ENCODE data around the gene HIPK2. TPM values are rescaled to one million over a fixed set of nuclear protein-coding genes. Genes with fewer than 3 reads are reported as not detected.

HIPK2 gene
- total RNA-seq, 2 donors from 2014 or later = 28.7 to 35.4 TPM

DNA sequence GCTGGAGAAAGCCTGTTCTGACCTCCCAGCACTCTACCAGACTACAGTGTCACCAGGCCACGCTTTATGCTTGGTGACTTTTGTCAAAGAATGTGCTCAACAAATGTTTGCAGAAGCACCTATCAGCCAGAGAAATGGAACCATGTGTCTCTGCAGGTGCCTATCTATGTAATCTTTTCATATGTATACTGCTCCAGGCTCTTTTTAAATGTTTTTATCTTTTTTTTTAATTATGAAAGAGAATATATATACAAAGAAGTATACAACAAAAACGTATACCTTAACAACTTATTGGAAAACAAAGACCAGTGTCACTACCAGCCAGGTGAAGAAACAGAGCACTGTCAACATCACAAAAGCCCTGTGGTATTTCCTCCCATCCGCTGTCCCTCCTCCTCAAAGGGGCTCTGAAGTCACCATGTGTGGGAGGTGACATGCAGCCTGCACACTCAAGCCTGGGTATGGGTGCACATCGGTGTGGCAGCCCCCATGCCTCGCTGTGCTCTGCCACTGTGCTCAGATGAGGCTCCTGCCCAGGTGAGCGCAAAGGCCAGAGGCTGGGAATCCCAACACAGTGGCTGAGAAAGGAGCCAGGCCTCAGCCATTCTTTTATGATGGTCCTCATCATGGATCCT lies 133.7 kb downstream of the HIPK2 start:
- ATAC-seq (replicated peaks in 1 of 2) (peak; percentile 17 to 63), DNase-seq (peak; percentile 35 to 48)
- H3K27me3 Mint-ChIP-seq (ENCODE audit: low read depth) = no peaks in the 10 kb centered on the region

GRCh38 chr7:139642283-139642682 lies 135.5 kb downstream of the HIPK2 start:
- H3K4me3 Mint-ChIP-seq = no peak overlapping the region
- peaks cover 55% of the 10 kb centered on the region for H3K4me1 Mint-ChIP-seq (ENCODE audit: low read depth)
- no peak overlapping the region for H3K27ac Mint-ChIP-seq
- H3K36me3 Mint-ChIP-seq (ENCODE audit: insufficient read depth in 2 of 2) = peaks cover 2% of the 10 kb centered on the region in 2 donors
- ATAC-seq (replicated peaks in 1 of 2) (no peak), DNase-seq (no peak)
- no peaks in the 10 kb centered on the region for H3K9me3 Mint-ChIP-seq
- no peaks in the 10 kb centered on the region for H3K27me3 Mint-ChIP-seq (ENCODE audit: low read depth)

More for the DNA sequence above, 133.7 kb downstream of the HIPK2 start:
- no peaks in the 10 kb centered on the region for H3K36me3 Mint-ChIP-seq (ENCODE audit: insufficient read depth in 2 of 2)
- no peak overlapping the region for H3K27ac Mint-ChIP-seq
- H3K4me3 Mint-ChIP-seq = no peak overlapping the region
- peaks cover 65% of the 10 kb centered on the region for H3K4me1 Mint-ChIP-seq (ENCODE audit: low read depth)
- no peaks in the 10 kb centered on the region for H3K9me3 Mint-ChIP-seq

DNA sequence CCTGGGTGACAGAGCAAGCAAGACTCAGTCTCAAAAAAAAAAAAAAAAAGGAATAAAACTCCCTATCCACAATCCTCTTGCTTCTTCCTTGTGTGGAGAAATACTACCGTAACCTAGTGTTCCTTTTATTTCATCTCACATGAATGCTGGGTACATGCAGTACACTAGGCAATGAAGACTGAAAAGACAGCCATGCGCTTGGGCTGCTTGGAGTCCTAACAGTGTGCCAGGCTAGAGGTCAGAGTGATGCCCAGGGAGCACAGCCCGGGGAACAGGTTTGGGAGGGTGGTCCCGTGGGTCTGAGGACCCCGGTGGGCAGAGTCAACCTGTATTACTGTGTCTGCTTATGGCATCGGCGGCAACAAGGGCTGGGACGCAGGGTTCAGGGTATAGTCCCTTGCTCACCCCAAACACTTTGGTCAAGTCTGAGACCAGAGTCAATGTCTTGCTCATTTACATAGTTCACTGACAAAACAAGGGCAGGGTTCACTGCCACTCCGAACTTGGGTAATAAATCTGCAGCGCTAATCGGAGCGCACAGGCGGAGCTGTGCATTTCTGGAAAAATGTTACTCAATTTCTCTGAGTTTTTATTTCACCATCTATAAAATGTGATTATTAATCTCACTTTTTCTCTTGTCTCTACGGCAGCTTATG lies 136.3 kb downstream of the HIPK2 start:
- ATAC-seq (replicated peaks in 1 of 2) (no peak), DNase-seq (no peak)
- Mint-ChIP-seq H3K4me3 (no peak overlapping the region), H3K27me3 (ENCODE audit: low read depth) (no peaks in the 10 kb centered on the region), H3K9me3 (no peaks in the 10 kb centered on the region), H3K36me3 (ENCODE audit: insufficient read depth in 2 of 2) (peaks cover 2 to 5% of the 10 kb centered on the region in 2 donors), H3K4me1 (ENCODE audit: low read depth) (peaks cover 55% of the 10 kb centered on the region), H3K27ac (no peak overlapping the region)

DNA sequence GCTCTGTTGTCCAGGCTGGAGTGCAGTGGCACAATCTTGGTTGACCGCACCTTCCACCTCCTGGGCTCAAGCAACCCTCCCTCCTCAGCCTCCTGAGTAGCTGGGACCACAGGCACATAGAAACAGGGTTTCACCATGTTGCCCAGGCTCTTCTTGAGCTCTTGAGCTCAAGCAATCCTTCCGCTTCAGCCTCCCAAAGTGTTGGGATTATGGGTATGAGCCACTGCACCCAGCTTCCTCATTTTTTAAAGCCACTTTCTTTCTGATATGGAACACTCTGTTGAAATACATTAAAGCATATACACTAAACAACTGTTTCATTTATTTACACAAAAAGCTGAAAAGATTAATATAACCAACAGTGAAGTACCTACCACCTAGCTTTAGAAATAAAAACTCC lies 137.1 kb downstream of the HIPK2 start:
- ATAC-seq (replicated peaks in 1 of 2) = no peak
- H3K27ac Mint-ChIP-seq = no peak overlapping the region
- no peaks in the 10 kb centered on the region for H3K9me3 Mint-ChIP-seq
- peaks cover 55% of the 10 kb centered on the region for H3K4me1 Mint-ChIP-seq (ENCODE audit: low read depth)
- no peaks in the 10 kb centered on the region for H3K27me3 Mint-ChIP-seq (ENCODE audit: low read depth)
- no peak for DNase-seq
- peaks cover 2 to 8% of the 10 kb centered on the region in 2 donors for H3K36me3 Mint-ChIP-seq (ENCODE audit: insufficient read depth in 2 of 2)
- no peak overlapping the region for H3K4me3 Mint-ChIP-seq

GRCh38 chr7:139639563-139639962 lies 138.2 kb downstream of the HIPK2 start:
- Mint-ChIP-seq H3K27ac (no peak overlapping the region), H3K9me3 (no peaks in the 10 kb centered on the region), H3K4me1 (ENCODE audit: low read depth) (peaks cover 57% of the 10 kb centered on the region), H3K4me3 (no peak overlapping the region), H3K36me3 (ENCODE audit: insufficient read depth in 2 of 2) (peaks cover 2 to 8% of the 10 kb centered on the region in 2 donors), H3K27me3 (ENCODE audit: low read depth) (no peaks in the 10 kb centered on the region)
- no peak for ATAC-seq (replicated peaks in 1 of 2)
- DNase-seq = no peak

GRCh38 chr7:139635526-139636302 lies 142.1 kb downstream of the HIPK2 start:
- ATAC-seq (replicated peaks in 1 of 2) (peak; percentile 93 to 94), DNase-seq (peak; percentile 43 to 61)
- Mint-ChIP-seq H3K27me3 (ENCODE audit: low read depth) (no peaks in the 10 kb centered on the region), H3K36me3 (ENCODE audit: insufficient read depth in 2 of 2) (peaks cover 2 to 11% of the 10 kb centered on the region in 2 donors), H3K4me3 (peak overlapping the region; percentile 58 to 72), H3K9me3 (no peaks in the 10 kb centered on the region), H3K27ac (peak overlapping the region; percentile 18), H3K4me1 (ENCODE audit: low read depth) (peaks cover 44% of the 10 kb centered on the region)

- peaks cover 2 to 16% of the 10 kb centered on the region in 2 donors for H3K36me3 Mint-ChIP-seq (ENCODE audit: insufficient read depth in 2 of 2)
- DNase-seq (no peak), ATAC-seq (replicated peaks in 1 of 2) (no peak)
- no peaks in the 10 kb centered on the region for H3K27me3 Mint-ChIP-seq (ENCODE audit: low read depth)
- no peak overlapping the region for H3K27ac Mint-ChIP-seq
- H3K4me1 Mint-ChIP-seq (ENCODE audit: low read depth) = peaks cover 57% of the 10 kb centered on the region
- H3K9me3 Mint-ChIP-seq = no peaks in the 10 kb centered on the region
- no peak overlapping the region for H3K4me3 Mint-ChIP-seq
These were observed 143.7 kb downstream of the HIPK2 start for GRCh38 chr7:139634087-139634486.

- no peak overlapping the region for H3K27ac Mint-ChIP-seq
- peaks cover 2 to 13% of the 10 kb centered on the region in 2 donors for H3K36me3 Mint-ChIP-seq (ENCODE audit: insufficient read depth in 2 of 2)
- no peak overlapping the region for H3K4me3 Mint-ChIP-seq
- peaks cover 0 to 1% of the 10 kb centered on the region in 2 donors for H3K9me3 Mint-ChIP-seq
- no peak for DNase-seq
- H3K27me3 Mint-ChIP-seq (ENCODE audit: low read depth) = no peaks in the 10 kb centered on the region
- ATAC-seq (replicated peaks in 1 of 2) = no peak
- peaks cover 64% of the 10 kb centered on the region for H3K4me1 Mint-ChIP-seq (ENCODE audit: low read depth)
These were observed 146.2 kb downstream of the HIPK2 start for GRCh38 chr7:139631520-139632031.

DNA sequence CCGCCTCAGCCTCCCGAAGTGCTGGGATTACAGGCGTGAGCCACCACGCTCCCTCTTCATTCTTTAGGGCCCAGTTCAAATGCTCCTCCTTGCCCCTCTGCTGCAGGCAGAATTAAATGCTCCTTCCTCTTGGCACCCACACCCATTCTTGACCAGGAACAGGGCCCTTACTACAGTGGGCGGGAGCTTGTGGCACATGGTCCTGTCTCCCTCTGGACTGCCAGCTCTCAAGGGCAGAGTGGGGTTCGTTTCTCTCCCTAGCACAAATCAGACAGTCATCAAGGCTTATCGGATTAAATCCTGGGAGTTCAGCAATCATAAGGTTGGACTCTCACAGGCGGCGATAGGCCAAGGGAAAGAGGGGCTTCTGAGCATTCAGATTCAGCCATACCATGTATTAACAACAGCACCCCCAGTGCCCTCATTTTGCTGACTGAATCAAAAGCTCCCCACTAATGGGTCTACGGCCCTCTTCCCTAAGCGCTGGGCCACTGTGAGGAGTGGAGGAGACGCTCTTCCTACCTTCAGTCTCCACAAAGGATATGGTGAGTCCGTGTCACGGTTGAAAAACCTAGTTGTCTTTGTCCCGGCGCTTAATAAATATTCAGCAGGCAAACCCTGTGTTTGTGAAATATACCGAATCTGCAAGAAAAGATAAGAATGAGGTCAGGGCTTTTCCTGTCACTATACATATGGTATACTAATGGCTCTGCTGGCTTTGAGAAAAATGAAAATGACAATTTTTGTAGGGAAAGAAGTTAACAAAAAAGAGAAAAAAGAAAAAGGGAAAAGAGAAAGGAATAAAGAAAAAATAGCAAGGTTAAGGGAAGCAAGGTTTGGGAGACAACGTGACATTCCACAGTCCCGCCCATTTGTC lies 146.9 kb downstream of the HIPK2 start:
- DNase-seq (no peak), ATAC-seq (replicated peaks in 1 of 2) (no peak)
- Mint-ChIP-seq H3K4me1 (ENCODE audit: low read depth) (peaks cover 59% of the 10 kb centered on the region), H3K27ac (no peak overlapping the region), H3K36me3 (ENCODE audit: insufficient read depth in 2 of 2) (peaks cover 2 to 15% of the 10 kb centered on the region in 2 donors), H3K9me3 (peaks cover 0 to 1% of the 10 kb centered on the region in 2 donors), H3K27me3 (ENCODE audit: low read depth) (no peaks in the 10 kb centered on the region), H3K4me3 (peak overlapping the region in 1 of 2 donors; percentile 68)

- H3K4me1 Mint-ChIP-seq (ENCODE audit: low read depth) = peaks cover 59% of the 10 kb centered on the region
- DNase-seq = no peak
- peaks cover 0 to 1% of the 10 kb centered on the region in 2 donors for H3K9me3 Mint-ChIP-seq
- peak overlapping the region; percentile 14 for H3K27ac Mint-ChIP-seq
- no peak overlapping the region for H3K4me3 Mint-ChIP-seq
- H3K36me3 Mint-ChIP-seq (ENCODE audit: insufficient read depth in 2 of 2) = peaks cover 4 to 22% of the 10 kb centered on the region in 2 donors
- no peaks in the 10 kb centered on the region for H3K27me3 Mint-ChIP-seq (ENCODE audit: low read depth)
- ATAC-seq (replicated peaks in 1 of 2) = no peak
These were observed 148.3 kb downstream of the HIPK2 start for GRCh38 chr7:139629392-139630082.

DNA sequence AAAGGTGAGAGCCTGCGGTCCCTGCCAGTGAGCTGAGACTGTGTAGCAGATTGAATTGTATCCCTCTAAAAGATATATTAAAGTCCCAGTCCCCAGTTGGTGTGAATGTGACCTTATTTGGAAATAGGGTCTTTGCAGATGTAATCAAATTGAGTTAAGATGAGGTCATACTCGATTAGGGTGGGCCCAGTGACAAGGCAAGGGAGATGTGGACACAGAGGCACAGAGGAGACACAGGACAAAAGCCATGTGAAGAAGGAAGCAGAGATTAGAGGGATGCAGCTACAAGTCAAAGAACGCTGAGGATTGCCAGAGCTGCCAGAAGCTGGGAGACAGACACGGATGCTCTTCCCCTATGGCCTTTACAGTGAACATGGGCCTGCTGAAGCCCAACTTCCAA lies 150.0 kb downstream of the HIPK2 start:
- Mint-ChIP-seq H3K4me3 (no peak overlapping the region), H3K9me3 (peaks cover 0 to 1% of the 10 kb centered on the region in 2 donors), H3K27ac (peak overlapping the region; percentile 47), H3K4me1 (ENCODE audit: low read depth) (peaks cover 68% of the 10 kb centered on the region), H3K36me3 (ENCODE audit: insufficient read depth in 2 of 2) (peaks cover 4 to 23% of the 10 kb centered on the region in 2 donors), H3K27me3 (ENCODE audit: low read depth) (no peaks in the 10 kb centered on the region)
- no peak for ATAC-seq (replicated peaks in 1 of 2)
- DNase-seq = no peak

- H3K27ac Mint-ChIP-seq = peak overlapping the region; percentile 47
These were observed 151.0 kb downstream of the HIPK2 start for GRCh38 chr7:139626817-139627216.

More at GRCh38 chr7:139626817-139627216, 151.0 kb downstream of the HIPK2 start:
- Mint-ChIP-seq H3K9me3 (peaks cover 0 to 1% of the 10 kb centered on the region in 2 donors), H3K36me3 (ENCODE audit: insufficient read depth in 2 of 2) (peaks cover 4 to 23% of the 10 kb centered on the region in 2 donors), H3K4me1 (ENCODE audit: low read depth) (peaks cover 68% of the 10 kb centered on the region), H3K27me3 (ENCODE audit: low read depth) (no peaks in the 10 kb centered on the region), H3K4me3 (peak overlapping the region; percentile 15)
- ATAC-seq (replicated peaks in 1 of 2) (peak in 1 of 2 donors; percentile 49), DNase-seq (no peak)
